ENCODE measurements around the gene DOCK9. TPM values are rescaled to one million over a fixed set of nuclear protein-coding genes. Genes with fewer than 3 reads are reported as not detected.

Gene DOCK9
- total and polyA plus RNA-seq, 2 donors (not counting 1 experiment from before 2014, with no cell fraction given), result 18.2 TPM

DNA sequence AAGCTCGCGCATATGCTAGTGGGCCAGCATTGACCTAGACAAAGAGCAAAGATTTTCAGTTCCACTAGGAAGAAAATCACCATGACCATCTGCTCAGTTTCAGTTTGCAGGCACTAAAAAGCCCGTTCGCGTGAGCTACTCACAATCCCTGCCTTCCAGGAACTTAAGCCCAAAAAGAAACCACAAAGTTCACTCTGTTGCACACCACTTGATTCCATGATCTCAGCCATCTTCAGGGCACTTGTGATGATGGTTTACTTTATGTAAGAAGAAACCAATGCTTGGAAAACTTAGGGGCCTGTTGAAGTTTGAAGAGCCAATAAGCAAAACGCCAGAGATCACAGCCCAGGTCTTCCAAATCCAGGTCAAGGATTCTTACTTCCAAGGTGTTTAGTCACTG, 180.4 kb downstream of the DOCK9 start:
- no peaks in the 10 kb centered on the region for H3K9me3 ChIP-seq (ENCODE audit: control insufficient read depth, insufficient read depth, low read depth, low read length)
- H3K4me1 ChIP-seq (ENCODE audit: control insufficient read depth, extremely low read depth, insufficient read depth, low read length), result peaks cover 13% of the 10 kb centered on the region
- H3K27me3 ChIP-seq (ENCODE audit: control insufficient read depth, insufficient read depth, low read length), result no peaks in the 10 kb centered on the region
- no peak overlapping the region for H3K4me3 ChIP-seq (replicated peaks in 1 of 4; ENCODE audit: control extremely low read depth in 1 of 4, insufficient read depth in 1 of 4, low read depth in 3 of 4, low read length in 4 of 4)
- peak; percentile 52 to 56 for DNase-seq (ENCODE audit: low read depth in 2 of 2)
- no peaks in the 10 kb centered on the region for H3K79me2 ChIP-seq (ENCODE audit: control insufficient read depth, insufficient read depth, low read length)
- no peak for TF ChIP-seq EZH2 (IDR thresholded peaks at IDR 0.05; ENCODE audit: low read length, missing control alignments)
- TF ChIP-seq, protein P1, sequence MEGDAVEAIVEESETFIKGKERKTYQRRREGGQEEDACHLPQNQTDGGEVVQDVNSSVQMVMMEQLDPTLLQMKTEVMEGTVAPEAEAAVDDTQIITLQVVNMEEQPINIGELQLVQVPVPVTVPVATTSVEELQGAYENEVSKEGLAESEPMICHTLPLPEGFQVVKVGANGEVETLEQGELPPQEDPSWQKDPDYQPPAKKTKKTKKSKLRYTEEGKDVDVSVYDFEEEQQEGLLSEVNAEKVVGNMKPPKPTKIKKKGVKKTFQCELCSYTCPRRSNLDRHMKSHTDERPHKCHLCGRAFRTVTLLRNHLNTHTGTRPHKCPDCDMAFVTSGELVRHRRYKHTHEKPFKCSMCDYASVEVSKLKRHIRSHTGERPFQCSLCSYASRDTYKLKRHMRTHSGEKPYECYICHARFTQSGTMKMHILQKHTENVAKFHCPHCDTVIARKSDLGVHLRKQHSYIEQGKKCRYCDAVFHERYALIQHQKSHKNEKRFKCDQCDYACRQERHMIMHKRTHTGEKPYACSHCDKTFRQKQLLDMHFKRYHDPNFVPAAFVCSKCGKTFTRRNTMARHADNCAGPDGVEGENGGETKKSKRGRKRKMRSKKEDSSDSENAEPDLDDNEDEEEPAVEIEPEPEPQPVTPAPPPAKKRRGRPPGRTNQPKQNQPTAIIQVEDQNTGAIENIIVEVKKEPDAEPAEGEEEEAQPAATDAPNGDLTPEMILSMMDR (conservative IDR thresholded peaks at IDR 0.05 in 1 of 2, IDR thresholded peaks at IDR 0.05 in 1 of 2; ENCODE audit: low read depth in 1 of 2, low read length in 2 of 2), result no peak
- no peak overlapping the region for H3K9ac ChIP-seq (ENCODE audit: insufficient read depth, low read length)
- no peak overlapping the region for H3K4me2 ChIP-seq (ENCODE audit: extremely low read depth, insufficient read depth, low read length)
- H3K36me3 ChIP-seq (ENCODE audit: control insufficient read depth, insufficient read depth, low read length), result no peaks in the 10 kb centered on the region
- no peak overlapping the region for H3K27ac ChIP-seq (ENCODE audit: insufficient read depth, low read length)
- H2AFZ ChIP-seq (ENCODE audit: low read length), result no peak overlapping the region
- H4K20me1 ChIP-seq (ENCODE audit: control insufficient read depth, extremely low read depth, insufficient read depth, low read length), result no peaks in the 10 kb centered on the region

DNA sequence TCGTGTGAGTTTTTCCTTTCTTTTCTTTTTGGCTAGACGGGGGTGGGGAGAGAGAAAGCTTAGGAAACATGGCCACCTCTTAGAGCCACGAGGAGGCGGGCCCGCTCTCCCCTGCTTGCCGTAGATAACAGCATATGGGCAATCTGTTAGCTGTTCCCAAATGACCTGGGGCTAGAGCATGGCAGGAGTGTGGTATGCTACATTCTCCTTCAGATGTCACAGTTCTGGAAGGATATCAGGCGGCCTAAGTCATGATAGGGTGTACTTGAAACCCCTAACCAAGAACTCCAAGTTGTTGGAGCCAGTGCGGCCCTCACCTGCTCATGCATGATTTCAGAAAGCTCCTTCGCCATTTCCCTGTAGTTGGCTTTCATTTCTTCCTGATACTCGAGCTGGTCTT, 181.1 kb downstream of the DOCK9 start:
- H4K20me1 ChIP-seq (ENCODE audit: control insufficient read depth, extremely low read depth, insufficient read depth, low read length), result no peaks in the 10 kb centered on the region
- TF ChIP-seq, protein P1 (conservative IDR thresholded peaks at IDR 0.05 in 1 of 2, IDR thresholded peaks at IDR 0.05 in 1 of 2; ENCODE audit: low read depth in 1 of 2, low read length in 2 of 2), result no peak
- TF ChIP-seq EZH2 (IDR thresholded peaks at IDR 0.05; ENCODE audit: low read length, missing control alignments), result no peak
- no peak overlapping the region for H3K9ac ChIP-seq (ENCODE audit: insufficient read depth, low read length)
- no peaks in the 10 kb centered on the region for H3K27me3 ChIP-seq (ENCODE audit: control insufficient read depth, insufficient read depth, low read length)
- H3K27ac ChIP-seq (ENCODE audit: insufficient read depth, low read length), result no peak overlapping the region
- H3K36me3 ChIP-seq (ENCODE audit: control insufficient read depth, insufficient read depth, low read length), result no peaks in the 10 kb centered on the region
- no peaks in the 10 kb centered on the region for H3K9me3 ChIP-seq (ENCODE audit: control insufficient read depth, insufficient read depth, low read depth, low read length)
- no peak overlapping the region for H2AFZ ChIP-seq (ENCODE audit: low read length)
- peaks cover 13% of the 10 kb centered on the region for H3K4me1 ChIP-seq (ENCODE audit: control insufficient read depth, extremely low read depth, insufficient read depth, low read length)
- H3K4me2 ChIP-seq (ENCODE audit: extremely low read depth, insufficient read depth, low read length), result no peak overlapping the region
- H3K4me3 ChIP-seq (replicated peaks in 1 of 4; ENCODE audit: control extremely low read depth in 1 of 4, insufficient read depth in 1 of 4, low read depth in 3 of 4, low read length in 4 of 4), result no peak overlapping the region
- H3K79me2 ChIP-seq (ENCODE audit: control insufficient read depth, insufficient read depth, low read length), result no peaks in the 10 kb centered on the region
- DNase-seq (ENCODE audit: low read depth in 2 of 2), result no peak

DNA sequence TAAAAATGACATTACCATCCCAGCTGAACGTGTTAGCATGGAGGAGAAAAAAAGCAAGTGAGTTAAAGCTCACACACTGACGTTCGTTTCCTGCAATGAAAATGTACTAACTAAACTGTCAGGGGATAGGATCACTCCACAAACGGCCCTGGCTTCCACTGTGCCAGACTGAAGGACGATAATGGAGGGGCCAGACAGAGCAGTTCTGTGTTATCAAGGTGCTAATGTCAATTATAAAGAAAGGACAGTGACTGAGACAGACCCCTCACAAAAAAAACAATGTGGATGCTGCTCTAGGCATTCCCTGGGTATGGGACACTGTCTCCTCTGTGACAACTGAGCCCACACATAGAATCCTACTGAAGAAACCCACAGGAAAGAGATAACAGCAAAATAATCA, 181.7 kb downstream of the DOCK9 start:
- Histone ChIP-seq H3K4me3 (replicated peaks in 1 of 4; ENCODE audit: control extremely low read depth in 1 of 4, insufficient read depth in 1 of 4, low read depth in 3 of 4, low read length in 4 of 4) (no peak overlapping the region), H3K36me3 (ENCODE audit: control insufficient read depth, insufficient read depth, low read length) (no peaks in the 10 kb centered on the region), H3K4me2 (ENCODE audit: extremely low read depth, insufficient read depth, low read length) (no peak overlapping the region), H3K9me3 (ENCODE audit: control insufficient read depth, insufficient read depth, low read depth, low read length) (no peaks in the 10 kb centered on the region), H4K20me1 (ENCODE audit: control insufficient read depth, extremely low read depth, insufficient read depth, low read length) (no peaks in the 10 kb centered on the region), H3K4me1 (ENCODE audit: control insufficient read depth, extremely low read depth, insufficient read depth, low read length) (peaks cover 13% of the 10 kb centered on the region), H3K27me3 (ENCODE audit: control insufficient read depth, insufficient read depth, low read length) (no peaks in the 10 kb centered on the region), H3K9ac (ENCODE audit: insufficient read depth, low read length) (no peak overlapping the region), H2AFZ (ENCODE audit: low read length) (no peak overlapping the region), H3K79me2 (ENCODE audit: control insufficient read depth, insufficient read depth, low read length) (no peaks in the 10 kb centered on the region), H3K27ac (ENCODE audit: insufficient read depth, low read length) (no peak overlapping the region)
- TF ChIP-seq, protein P1 (conservative IDR thresholded peaks at IDR 0.05 in 1 of 2, IDR thresholded peaks at IDR 0.05 in 1 of 2; ENCODE audit: low read depth in 1 of 2, low read length in 2 of 2), result peak in 1 of 2 donors; percentile 9
- TF ChIP-seq EZH2 (IDR thresholded peaks at IDR 0.05; ENCODE audit: low read length, missing control alignments), result no peak
- no peak for DNase-seq (ENCODE audit: low read depth in 2 of 2)
